ENCODE measurements around the gene EVI5L.
"Not testable (repeated sequence)": the region's sequence is repeated elsewhere in the genome, so short reads cannot be mapped to it uniquely, and the experiment has no call there.

- TF ChIP-seq CTCF (IDR thresholded peaks at IDR 0.05 in 4 of 5, conservative IDR thresholded peaks at IDR 0.05 in 1 of 5); POLR2A (IDR thresholded peaks at IDR 0.05): not testable (repeated sequence)
These were observed 63.5 kb downstream of the EVI5L start for GRCh38 chr19:7893362-7894101.
